Stimulated activated CD4-positive, alpha-beta T cell treated with anti-CD3 and anti-CD28 coated beads, TNF-alpha, amount 100 ng/mL, for 48 hours (primary cell): Measurements from ENCODE around the gene KHNYN.

ENCODE experiments used
- DNase-seq, 3 donors: peaks; one replicate each; pipeline ENCODE4 v3.0.0-alpha.2; 2020; ENCODE audit warnings: low read depth in 3 of 3

Gene KHNYN

DNA sequence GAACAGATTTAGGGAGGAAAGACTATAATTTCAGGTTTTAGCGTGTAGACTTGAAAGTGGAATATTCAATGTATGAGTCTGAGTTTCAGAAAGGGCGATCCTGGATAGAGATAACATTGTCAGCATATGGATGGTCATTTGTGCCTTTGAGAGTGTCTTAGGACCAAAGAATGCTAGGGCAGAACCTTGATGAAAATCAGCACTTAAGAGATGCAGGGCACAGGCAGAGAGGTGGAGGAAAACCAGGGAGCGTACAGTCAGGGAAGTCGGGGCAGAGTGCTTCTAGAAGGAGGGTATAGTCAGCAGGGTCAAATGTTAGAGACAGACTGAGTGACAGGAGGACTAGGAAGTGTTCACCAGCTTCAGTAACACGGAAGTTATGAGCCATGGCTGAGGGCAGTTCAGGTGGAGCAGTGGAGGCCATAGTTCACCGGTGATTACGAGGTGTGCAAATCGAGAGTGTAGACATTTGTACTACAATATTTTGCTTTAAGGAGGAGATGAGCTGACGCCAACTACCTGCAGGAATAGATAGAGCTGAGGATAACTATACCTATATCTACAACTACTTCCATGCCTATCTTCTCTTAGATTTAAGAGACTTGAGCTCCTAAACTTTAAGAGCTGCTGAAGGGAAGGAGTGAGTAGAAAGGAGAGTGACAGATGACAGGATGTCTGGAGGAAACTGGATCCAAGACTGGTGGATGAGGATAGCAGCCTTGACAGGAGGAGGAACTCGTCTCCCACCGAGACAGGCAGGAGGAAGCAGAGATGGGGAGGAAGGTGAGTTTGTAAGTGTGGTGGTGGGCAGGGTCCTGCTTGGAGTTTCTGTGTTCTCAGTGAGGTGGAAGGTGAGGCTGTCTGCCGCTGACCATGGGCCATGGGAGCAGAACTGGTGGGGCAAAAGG lies 6.8 kb upstream of the KHNYN start:
- DNase-seq = no peak

DNA sequence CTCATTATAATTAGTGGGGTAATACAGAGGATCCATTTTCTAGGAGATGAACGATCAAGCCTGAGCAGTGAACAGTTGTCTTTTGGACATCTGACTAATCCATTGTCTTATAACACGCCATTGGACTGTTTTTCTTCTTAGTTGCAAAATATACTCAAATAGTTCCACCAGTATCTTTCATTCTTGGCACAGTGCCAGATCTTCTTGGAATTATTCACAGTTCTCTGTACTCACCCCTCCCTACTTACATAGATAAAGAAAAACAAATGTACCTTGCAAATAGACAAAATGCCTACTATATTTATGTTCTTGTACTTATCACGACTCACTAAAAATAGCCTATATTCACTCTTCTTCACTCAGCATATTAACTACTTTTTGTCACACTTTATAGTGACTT lies 4.0 kb upstream of the KHNYN start:
- DNase-seq = no peak

DNA sequence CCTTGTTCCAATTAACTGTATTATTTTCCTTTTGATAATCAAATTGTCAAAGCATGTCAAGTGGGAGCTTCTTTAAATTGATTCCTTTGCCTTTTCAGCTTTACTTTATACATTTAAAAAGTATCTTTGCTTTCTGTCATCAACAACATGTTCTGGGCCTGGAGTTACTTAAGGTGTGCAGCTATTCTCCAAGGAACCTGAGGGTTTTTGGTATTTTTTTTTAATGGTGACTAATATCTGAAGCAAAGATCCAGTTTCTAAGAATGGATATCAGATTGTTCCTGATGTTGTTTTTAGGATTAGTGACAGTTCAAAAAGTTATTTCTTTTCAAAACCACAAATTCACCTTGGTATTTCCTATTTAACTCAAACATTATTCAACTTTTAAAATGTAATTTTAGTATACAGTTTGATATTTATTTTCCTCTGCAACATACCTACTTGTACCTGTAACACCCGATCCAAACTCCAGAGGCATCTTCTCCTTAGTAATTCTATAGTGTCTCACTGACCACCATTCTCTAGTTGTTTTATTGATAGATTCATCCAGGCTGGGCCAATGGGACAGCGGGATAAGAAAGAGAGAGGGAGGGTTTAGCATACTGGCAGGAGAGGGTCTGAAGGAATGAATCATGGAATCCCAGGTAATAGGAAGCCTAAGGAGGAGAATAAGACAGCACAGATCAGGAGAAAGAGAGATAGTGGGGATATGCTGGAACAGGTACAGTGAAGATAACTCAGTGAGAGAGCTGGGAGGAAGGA lies 3.4 kb upstream of the KHNYN start:
- no peak for DNase-seq

DNA sequence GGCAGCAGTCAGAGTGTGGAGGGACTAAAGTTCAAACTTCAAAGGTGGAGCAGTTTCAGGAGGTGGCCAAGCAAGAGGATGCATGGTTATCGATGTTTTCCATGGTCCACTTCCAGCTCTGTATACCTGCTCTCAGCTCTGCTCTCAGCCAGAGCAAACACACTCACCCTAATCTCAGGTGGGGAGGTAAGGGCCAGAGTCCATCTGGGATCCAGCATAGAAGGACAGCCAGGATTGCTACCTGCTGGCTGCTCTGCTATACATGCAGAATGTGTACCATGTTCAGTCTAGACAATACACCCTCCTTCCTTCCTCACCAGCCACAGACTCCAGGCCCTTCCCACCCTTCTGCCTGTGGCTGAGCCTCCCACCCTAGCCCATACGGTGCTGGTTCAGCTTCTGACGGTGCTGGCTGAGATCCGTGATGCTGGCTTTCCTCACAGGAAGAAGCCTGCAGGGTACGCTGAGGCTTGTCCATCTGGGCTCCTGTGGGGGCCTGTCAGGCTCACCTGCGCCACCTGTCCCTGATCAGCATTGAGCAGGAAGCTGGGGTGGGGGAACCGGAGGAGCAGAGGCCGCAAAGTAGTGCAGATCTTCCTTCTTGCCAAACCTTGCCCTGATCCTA lies 2.7 kb upstream of the KHNYN start:
- DNase-seq = no peak

DNA sequence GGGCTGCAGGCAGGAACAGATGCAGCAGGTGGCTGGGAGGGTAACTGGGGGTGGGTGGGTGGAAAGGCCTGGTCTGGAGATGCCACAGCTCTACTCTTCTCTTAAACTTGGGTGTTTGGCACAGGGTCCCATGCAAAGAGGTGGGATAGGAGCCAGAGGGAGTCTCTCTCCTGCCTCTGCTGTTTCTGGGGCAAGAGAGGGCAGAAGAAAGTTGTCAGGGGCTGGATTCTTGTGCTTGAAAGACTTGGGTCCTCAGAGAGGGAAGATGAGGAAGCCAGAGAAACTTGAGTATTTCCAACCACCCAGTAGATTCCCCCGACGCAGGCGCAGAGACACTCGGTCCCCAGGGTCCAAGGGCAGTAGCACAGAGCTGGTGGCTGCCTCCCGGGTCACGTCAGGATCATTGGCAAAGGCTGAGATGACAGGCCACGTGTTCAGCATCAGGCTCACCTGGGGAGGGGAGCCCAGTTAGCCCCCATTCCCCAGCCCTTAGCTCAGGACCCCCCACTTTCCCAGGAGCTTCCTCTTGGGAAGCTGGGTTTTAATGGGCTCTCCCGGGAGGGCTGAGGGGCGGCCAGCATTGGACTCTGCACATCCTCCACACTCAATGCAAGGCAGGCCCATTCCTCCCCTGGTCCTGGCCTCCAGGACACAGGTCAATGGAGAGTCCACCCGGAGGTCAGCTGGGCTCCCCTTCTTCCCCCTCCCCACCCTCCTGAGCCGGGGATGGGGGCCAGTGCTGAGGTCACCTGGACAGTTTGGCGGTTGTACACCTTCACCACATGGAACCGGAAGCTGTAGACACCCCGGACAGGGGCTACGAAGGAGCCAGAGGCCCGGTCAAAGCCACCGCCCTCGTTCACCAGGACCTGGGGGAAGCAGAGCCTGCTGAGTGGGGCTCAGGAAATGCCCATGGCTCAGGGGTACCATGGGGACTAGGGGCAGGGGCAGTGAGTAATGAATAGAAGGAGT lies 1.9 kb upstream of the KHNYN start:
- DNase-seq = no peak

DNA sequence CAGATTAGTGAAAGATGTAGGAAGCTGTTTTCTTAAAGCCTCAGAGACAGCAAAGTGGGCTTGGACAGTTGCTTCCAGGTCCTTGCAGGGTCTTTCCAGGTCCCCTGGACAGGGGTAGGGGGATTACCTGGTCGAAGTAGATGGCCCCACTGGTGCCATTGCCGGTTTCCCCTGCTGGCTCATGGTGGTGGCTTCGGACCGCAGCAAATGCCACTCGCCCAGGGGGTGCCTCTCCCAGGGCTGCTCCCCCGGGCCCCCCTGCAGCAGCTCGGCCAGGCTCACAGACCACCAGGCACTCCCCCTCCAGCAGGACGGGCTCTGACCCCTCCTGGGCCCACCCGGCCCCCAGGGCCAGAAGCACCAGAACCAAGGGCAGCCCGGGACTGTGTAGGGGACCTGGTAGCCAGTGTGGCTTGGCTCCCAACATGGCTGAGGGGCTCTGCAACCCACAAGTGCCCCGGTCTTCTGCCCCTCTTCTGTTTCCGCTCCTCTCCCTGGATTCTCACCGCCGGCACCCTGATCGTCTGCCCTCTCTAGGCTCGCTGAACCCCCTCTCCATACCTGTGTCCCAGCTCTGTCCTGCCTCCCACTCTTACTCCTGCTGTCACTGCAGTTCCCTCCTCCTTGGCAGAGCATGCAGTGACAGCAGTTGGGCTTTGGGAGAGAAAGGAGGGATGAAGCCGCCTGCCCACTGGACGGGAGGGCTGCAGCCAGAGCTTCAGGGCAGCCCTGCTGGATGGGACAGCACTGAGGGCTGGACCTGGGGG lies 943 bp upstream of the KHNYN start:
- DNase-seq = no peak

DNA sequence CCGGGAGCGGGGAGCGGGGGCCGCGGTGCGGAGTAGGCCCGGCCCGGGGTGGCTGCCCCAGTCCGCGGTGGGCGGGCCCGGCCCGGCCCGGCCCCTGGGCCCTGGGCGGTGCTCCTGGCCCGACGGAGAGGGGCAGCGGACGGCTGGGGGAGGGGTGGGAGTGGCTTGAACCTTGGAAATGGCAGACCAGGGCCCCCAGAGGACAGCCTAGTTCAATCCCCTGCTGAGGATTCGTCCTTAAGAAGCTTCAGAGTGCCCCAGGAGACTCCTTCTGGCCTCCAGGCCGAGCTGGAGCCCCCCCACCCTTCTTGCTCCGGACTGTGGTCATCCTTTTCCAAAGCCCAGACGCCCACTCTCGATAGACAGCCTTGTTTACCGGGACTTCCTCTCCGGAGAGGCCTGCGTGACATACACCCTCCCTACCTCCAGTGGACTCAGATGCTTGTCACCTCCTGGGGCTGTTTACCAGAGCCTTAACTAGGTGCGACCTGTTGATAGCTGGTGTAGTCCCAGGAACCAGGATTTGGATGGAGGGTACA lies 458 bp downstream of the KHNYN start:
- DNase-seq = peak in 2 of 3 donors; percentile 39 to 40

DNA sequence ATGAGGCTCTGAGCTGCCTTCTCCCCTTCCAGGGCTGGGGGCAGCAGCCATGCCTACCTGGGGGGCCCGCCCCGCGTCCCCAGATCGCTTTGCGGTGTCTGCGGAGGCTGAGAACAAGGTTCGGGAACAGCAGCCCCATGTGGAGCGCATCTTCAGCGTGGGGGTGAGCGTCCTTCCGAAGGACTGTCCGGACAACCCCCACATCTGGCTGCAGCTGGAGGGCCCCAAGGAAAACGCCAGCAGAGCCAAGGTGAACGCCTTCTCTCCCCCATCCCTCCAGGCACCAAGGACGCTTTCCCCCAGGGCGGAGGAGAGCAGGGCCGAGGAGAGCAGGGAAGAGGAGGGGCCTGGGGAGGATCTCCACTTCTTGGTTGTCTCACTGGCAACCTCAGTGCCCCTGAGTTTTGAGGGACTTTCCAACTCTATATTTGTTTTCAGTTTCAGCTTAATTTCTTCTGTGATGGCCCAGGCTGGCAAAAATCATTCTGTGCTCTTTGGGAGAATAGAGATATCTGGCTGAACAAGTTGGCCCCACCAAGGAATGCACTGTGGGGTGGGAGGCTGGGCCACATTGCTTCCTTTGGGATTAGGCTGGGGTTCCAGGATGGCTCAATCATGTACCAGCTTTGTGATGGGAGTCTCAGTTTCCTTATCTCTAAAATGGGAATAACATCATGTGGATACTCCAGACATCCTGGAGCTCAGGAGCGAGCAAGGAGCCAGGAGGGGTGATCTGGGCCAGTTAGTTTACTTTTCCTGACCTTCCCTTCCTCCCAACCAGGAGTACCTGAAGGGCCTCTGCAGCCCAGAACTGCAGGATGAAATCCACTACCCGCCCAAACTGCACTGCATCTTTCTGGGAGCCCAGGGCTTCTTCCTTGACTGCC lies 1.2 kb downstream of the KHNYN start:
- peak; percentile 54 to 62 (median 62) for DNase-seq

DNA sequence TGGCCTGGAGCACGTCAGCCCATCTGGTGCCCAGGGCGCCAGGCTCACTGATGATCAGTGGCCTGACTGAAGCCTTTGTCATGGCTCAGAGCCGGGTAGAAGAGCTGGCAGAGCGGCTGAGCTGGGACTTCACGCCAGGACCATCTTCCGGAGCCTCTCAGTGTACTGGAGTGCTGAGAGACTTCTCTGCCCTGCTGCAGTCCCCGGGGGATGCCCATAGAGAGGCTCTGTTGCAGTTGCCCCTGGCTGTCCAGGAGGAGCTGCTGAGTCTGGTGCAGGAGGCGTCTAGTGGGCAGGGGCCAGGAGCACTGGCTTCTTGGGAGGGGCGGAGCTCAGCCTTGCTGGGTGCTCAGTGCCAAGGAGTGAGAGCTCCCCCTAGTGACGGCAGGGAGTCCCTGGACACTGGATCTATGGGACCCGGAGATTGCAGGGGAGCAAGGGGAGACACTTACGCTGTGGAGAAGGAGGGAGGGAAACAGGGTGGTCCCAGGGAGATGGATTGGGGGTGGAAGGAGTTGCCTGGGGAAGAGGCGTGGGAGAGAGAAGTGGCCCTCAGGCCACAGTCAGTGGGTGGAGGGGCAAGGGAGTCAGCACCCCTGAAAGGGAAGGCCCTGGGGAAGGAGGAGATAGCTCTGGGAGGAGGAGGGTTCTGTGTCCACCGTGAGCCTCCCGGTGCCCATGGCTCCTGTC lies 2.0 kb downstream of the KHNYN start:
- DNase-seq = peak; percentile 85 to 94 (median 87)

DNA sequence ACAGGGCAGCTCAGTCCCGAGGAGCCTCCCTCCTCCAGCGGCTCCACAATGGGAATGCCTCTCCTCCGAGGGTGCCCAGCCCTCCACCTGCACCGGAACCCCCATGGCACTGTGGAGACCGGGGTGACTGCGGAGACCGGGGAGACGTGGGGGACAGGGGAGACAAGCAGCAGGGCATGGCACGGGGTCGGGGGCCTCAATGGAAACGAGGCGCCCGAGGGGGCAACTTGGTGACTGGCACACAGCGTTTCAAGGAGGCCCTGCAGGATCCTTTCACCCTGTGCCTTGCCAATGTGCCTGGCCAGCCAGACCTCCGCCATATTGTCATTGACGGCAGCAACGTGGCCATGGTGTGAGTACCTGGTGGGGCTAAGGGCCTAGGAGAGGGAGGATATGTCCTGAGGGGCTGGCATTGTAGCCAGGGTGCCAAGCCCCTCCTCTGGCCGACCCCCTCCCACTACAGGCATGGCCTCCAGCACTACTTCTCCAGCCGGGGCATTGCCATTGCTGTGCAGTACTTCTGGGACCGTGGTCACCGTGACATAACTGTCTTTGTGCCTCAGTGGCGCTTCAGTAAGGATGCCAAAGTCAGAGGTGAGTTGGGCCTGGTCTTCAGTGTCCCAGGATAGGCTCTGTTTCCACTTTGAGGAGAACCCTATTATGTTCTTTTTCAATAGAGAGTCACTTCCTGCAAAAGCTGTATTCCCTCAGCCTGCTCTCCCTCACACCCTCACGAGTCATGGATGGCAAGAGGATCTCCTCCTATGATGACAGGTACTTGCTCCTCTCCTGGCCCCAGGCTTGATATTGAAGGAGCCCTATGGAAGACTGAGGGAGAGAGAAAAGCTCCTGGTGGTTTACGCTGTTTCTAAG lies 2.7 kb downstream of the KHNYN start:
- no peak for DNase-seq

DNA sequence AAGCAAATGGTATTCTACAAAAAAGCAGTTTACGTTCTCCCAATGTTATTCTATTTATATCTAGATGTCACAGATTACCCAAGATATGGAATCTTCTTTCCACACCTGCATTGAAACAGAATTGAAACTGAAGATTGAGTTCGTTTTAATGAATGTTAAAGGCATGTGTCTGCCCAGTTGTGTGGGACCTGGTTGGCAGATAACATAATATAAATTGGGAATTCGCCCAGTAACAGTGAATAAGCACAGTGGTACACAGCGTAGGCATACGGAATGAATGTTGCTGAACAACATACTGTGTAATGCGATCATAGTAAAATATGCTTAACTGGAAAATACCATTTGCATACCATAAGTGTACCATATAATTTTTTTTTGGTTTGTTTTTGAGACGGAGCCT lies 4.3 kb downstream of the KHNYN start:
- no peak for DNase-seq

DNA sequence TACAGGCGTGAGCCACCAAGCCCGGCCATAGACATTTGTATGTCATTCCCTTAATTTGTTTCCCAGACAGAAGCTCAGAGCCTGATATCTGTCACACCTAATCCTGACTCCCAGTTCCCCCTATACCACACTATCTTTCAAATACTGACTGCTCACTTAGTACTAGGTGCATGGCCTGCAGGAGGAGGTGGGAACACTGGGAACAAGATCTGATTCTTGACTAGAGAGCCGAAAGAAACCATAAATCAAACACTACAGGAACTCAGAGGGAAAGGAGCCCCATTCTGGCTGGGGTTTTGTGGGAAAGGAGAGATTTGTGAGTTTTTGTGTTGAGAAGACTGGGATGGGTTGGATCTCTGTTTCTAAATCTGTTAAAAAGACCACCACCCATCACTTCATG lies 4.9 kb downstream of the KHNYN start:
- DNase-seq = no peak

DNA sequence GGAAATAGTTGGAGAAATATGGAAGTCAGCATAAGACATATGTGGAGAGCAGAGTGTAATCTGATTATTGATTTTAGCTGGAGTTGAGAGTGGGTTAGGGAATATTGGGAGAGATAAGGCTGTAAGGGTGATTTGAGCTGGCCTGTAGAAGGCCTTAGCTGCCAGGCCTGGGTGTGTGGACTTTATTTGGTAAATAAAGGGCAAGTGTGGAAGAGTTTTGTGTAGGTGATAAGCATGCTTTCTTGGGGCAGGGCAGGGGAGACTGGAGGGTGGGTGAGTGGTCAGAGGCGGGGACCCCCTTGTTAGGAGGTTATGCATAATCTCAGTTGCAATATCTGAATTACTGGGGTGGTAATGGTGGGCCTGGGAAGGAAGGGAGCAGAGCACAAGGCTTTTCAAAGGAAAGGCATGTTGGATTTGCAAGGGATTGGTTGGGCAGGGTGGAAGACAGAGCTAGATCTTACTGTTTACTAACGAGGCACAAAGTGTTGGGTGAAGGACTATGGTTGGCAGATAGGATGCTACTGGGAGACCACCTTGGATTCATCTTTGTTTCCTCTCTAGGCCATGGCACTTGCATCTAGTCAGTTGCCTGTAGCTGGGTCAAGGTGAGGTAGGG lies 5.5 kb downstream of the KHNYN start:
- no peak for DNase-seq

DNA sequence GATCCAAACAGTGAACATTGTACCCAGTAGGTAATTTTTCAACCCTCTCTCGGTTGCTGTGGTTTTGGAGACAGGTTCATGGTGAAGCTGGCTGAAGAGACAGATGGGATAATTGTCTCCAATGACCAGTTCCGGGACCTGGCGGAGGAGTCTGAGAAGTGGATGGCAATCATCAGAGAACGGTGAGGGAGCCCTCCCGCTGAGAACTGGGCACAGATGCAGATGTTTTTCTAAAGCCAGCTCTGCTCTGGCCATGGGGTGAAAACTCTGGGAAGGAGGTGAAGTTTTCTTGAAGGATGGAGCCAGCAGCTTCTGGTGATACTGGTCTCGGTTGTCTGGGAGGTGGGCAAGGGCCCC lies 6.2 kb downstream of the KHNYN start:
- DNase-seq = no peak

DNA sequence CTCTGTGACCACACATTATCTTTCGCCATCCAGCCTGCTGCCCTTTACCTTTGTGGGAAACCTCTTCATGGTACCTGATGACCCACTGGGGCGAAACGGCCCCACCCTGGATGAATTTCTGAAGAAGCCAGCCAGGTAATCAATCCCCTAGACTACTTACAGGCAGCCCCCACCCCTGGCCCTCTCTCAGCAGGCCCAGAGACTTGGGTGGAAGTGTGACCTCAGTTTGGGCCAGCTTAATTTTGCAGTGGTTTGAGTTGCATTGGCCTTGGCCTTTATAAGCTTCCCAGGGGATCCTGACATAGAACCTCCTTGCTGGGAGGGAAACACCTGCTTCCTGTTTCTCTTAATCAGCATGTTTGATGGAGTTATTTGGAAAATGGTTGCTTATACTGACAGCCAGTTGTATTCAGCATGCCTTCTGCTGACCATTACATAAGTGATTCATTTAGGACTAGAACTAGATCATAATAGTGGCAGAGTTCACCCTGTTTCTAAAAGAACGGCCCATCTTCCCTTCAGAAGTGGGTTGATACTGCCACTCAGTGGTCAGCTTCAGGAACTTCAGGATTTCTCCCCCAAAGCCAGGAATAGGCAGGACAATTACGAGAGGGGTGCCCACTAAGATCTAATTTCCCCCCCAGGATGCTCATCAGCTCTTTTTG lies 6.7 kb downstream of the KHNYN start:
- no peak for DNase-seq

DNA sequence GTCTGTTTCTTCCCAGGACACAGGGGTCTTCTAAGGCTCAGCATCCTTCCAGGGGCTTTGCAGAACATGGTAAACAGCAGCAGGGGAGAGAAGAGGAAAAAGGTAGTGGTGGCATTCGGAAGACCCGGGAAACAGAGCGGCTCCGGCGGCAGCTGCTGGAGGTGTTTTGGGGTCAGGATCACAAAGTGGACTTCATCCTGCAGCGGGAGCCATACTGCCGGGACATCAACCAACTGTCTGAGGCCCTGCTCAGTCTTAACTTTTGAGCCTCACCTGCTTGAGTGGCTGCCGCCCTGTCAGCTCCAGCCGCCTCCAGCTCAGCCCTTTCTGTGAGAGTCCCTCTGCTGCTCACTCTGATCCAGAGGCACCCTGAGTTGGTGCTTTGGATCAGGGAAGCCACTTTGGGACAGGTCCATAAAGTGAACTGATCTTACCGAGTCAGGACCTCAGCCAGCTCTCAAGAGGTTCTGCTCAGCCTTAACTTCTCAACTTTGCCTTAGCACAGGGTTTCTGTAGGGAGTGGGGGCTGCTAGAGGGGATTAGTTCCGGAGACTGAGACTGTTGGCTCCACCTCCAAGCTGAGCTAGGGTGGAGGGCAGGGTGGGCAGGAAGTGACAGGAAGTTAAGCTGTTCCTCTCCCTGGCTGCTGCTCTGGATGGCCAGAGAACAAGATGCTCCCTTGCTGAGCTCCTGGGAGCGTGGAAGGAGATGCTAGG lies 7.4 kb downstream of the KHNYN start:
- no peak for DNase-seq
